ENCODE results near the gene LAIR1. TPM values are rescaled to one million over a fixed set of nuclear protein-coding genes. Genes with fewer than 3 reads are reported as not detected.

The LAIR1 gene
- total RNA-seq, 2 experiments from 2014 or later: 4.3 TPM; not detected in 1

- Histone ChIP-seq H2AFZ (ENCODE audit: low read length) (no peak overlapping the region), H3K9me3 (ENCODE audit: low read length) (peaks cover 10% of the 10 kb centered on the region; the same call in 1 of the 2 replicates), H3K4me1 (ENCODE audit: insufficient read depth, low read length, poor library complexity, severe bottlenecking) (no peaks in the 10 kb centered on the region), H3K4me3 (ENCODE audit: low read depth, low read length, poor library complexity, severe bottlenecking) (no peak overlapping the region), H3K9me2 (ENCODE audit: insufficient read depth, low read length) (no peaks in the 10 kb centered on the region), H3K27ac (ENCODE audit: low read depth, low read length, poor library complexity, severe bottlenecking) (no peak overlapping the region), H3K4me2 (ENCODE audit: low read length) (no peak overlapping the region), H4K20me1 (ENCODE audit: insufficient read depth, low read length) (no peaks in the 10 kb centered on the region), H3K36me3 (ENCODE audit: insufficient read depth, low read length) (no peaks in the 10 kb centered on the region), H3K79me2 (ENCODE audit: insufficient read depth, low read depth, low read length) (no peaks in the 10 kb centered on the region)
- BruUV-seq (replicated peaks): no TSS peak
- intact Hi-C loops (cut with micrococcal nuclease; ENCODE audit: unreplicated experiment): no loop called here
- DNase-seq (ENCODE audit: low spot score): no peak
- TF ChIP-seq CTCF (conservative IDR thresholded peaks at IDR 0.05; ENCODE audit: low read length) (no peak), EZH2phosphoT487 (IDR thresholded peaks at IDR 0.05; ENCODE audit: borderline replicate concordance, low read depth, low read length) (no peak)
- CTCF ChIA-PET (ENCODE audit: unreplicated experiment): no interaction called here
- POLR2A ChIA-PET: no interaction called here
Measured at GRCh38 chr19:54411033-54411432, 46.3 kb upstream of the LAIR1 start.

DNA sequence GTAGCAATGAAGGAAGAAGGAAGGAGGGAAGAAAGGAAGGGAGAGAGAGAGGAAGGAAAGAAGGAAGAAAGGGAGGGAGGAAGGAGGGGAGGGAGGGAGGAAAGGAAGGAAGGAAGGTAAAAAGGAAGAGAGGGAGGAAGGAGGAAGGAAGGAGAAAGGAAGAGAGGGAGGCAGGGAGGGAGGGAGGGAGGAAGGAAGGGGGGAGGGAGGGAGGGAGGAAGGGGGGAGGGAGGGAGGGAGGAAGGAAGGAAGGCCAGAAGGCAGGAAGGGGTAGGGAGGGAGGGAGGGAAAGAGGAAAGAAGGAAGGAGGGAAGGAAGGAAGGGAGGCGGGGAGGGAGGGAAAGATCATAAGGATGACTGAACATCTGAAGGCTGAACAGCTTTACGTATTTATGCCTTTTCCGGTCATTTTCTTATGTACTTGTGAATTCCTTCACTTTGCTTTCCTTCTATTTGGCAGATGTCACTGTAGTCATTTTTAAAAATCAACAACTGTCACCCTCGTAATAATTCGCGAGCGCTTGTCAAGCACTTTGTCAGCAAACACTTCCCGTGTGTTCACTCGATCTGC, 43.8 kb upstream of the LAIR1 start:
- Histone ChIP-seq H3K27ac (ENCODE audit: low read depth, low read length, poor library complexity, severe bottlenecking) (no peak overlapping the region), H3K9me2 (ENCODE audit: insufficient read depth, low read length) (no peaks in the 10 kb centered on the region), H3K4me1 (ENCODE audit: insufficient read depth, low read length, poor library complexity, severe bottlenecking) (no peaks in the 10 kb centered on the region), H3K79me2 (ENCODE audit: insufficient read depth, low read depth, low read length) (no peaks in the 10 kb centered on the region), H3K4me2 (ENCODE audit: low read length) (no peak overlapping the region), H3K4me3 (ENCODE audit: low read depth, low read length, poor library complexity, severe bottlenecking) (no peak overlapping the region), H4K20me1 (ENCODE audit: insufficient read depth, low read length) (no peaks in the 10 kb centered on the region), H3K9me3 (ENCODE audit: low read length) (peaks cover 10% of the 10 kb centered on the region; the same call in 1 of the 2 replicates), H3K36me3 (ENCODE audit: insufficient read depth, low read length) (no peaks in the 10 kb centered on the region), H2AFZ (ENCODE audit: low read length) (no peak overlapping the region)
- no peak for TF ChIP-seq EZH2phosphoT487 (IDR thresholded peaks at IDR 0.05; ENCODE audit: borderline replicate concordance, low read depth, low read length)
- no peak for TF ChIP-seq CTCF (conservative IDR thresholded peaks at IDR 0.05; ENCODE audit: low read length)
- BruUV-seq (replicated peaks): no TSS peak
- POLR2A ChIA-PET: no interaction called here
- CTCF ChIA-PET (ENCODE audit: unreplicated experiment): no interaction called here
- no peak for DNase-seq (ENCODE audit: low spot score)
- intact Hi-C loops (cut with micrococcal nuclease; ENCODE audit: unreplicated experiment): no loop called here

DNA sequence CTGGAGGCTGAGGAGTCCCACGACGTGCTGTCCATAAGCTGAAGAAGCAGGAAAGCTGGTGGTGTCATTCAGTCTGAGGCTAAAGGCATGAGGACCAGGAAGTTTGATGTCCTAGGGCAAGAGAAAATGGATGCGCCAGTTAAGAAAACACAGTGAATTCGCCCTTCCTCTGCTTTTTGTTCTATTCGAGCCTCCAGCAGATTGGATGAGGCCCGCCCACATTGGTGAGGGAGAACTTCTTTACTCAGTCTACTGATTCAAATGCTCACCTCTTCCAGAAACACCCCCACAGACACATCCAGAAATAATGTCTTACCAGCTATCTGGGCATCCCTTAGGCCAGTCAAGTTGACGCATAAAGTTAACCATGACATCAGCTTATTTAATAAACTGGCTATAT, 43.0 kb upstream of the LAIR1 start:
- Histone ChIP-seq H3K27ac (ENCODE audit: low read depth, low read length, poor library complexity, severe bottlenecking) (no peak overlapping the region), H3K36me3 (ENCODE audit: insufficient read depth, low read length) (no peaks in the 10 kb centered on the region), H3K9me3 (ENCODE audit: low read length) (peaks cover 10% of the 10 kb centered on the region; the same call in 1 of the 2 replicates), H4K20me1 (ENCODE audit: insufficient read depth, low read length) (no peaks in the 10 kb centered on the region), H3K4me2 (ENCODE audit: low read length) (no peak overlapping the region), H3K4me1 (ENCODE audit: insufficient read depth, low read length, poor library complexity, severe bottlenecking) (no peaks in the 10 kb centered on the region), H3K9me2 (ENCODE audit: insufficient read depth, low read length) (no peaks in the 10 kb centered on the region), H2AFZ (ENCODE audit: low read length) (no peak overlapping the region), H3K79me2 (ENCODE audit: insufficient read depth, low read depth, low read length) (no peaks in the 10 kb centered on the region), H3K4me3 (ENCODE audit: low read depth, low read length, poor library complexity, severe bottlenecking) (no peak overlapping the region)
- no peak for DNase-seq (ENCODE audit: low spot score)
- TF ChIP-seq EZH2phosphoT487 (IDR thresholded peaks at IDR 0.05; ENCODE audit: borderline replicate concordance, low read depth, low read length) (no peak), CTCF (conservative IDR thresholded peaks at IDR 0.05; ENCODE audit: low read length) (no peak)
- ChIA-PET POLR2A (no interaction called here), CTCF (ENCODE audit: unreplicated experiment) (no interaction called here)
- intact Hi-C loops (cut with micrococcal nuclease; ENCODE audit: unreplicated experiment): no loop called here
- BruUV-seq (replicated peaks): no TSS peak
